LNCaP clone FGC (cell line): ENCODE data around the gene PTPRT.

Experiments
- DNase-seq: peaks from one replicate; pipeline ENCODE4 v3.0.0-alpha.2; 2011; ENCODE audit warnings: low read depth
- H3K4me3 ChIP-seq: 2 replicates; pipeline ENCODE4 v1.5.1; 2011; ENCODE audit warnings: mild to moderate bottlenecking, low read depth, low read length, control low read depth
- TF ChIP-seq, protein P1 (sequence below): IDR thresholded peaks from 2 replicates; pipeline ENCODE4 v1.5.1; 2012; ENCODE audit warnings: mild to moderate bottlenecking; ENCODE audit not compliant: control insufficient read depth, insufficient read depth; ENCODE audit errors: extremely low read depth

PTPRT gene

DNA sequence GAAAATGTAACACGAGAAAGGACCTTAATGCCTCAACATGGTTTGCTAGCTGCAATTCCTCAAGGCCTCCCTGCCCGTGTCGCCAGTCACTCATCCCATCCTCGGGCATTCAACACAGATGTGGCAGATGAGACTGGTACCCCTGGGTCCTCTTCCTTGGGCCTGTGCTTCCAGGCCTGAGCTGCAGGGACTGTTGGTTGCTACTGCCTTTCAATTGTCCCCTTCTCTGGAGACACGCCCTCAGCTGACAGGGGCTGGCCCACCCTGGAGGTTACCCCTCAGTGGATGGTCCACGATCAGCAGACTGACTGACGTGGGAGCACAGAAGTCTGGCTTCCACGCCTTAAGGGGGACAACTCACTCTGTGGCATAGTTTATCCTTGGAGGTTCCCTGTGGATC, 1076.5 kb downstream of the PTPRT start:
- TF ChIP-seq, protein P1, sequence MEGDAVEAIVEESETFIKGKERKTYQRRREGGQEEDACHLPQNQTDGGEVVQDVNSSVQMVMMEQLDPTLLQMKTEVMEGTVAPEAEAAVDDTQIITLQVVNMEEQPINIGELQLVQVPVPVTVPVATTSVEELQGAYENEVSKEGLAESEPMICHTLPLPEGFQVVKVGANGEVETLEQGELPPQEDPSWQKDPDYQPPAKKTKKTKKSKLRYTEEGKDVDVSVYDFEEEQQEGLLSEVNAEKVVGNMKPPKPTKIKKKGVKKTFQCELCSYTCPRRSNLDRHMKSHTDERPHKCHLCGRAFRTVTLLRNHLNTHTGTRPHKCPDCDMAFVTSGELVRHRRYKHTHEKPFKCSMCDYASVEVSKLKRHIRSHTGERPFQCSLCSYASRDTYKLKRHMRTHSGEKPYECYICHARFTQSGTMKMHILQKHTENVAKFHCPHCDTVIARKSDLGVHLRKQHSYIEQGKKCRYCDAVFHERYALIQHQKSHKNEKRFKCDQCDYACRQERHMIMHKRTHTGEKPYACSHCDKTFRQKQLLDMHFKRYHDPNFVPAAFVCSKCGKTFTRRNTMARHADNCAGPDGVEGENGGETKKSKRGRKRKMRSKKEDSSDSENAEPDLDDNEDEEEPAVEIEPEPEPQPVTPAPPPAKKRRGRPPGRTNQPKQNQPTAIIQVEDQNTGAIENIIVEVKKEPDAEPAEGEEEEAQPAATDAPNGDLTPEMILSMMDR, result no peak
- DNase-seq, result no peak
- H3K4me3 ChIP-seq, result no peak overlapping the region

- TF ChIP-seq, protein P1, result no peak
- no peak overlapping the region for H3K4me3 ChIP-seq
- no peak for DNase-seq
Observed at GRCh38 chr20:42112161-42112560, 1077.5 kb downstream of the PTPRT start.

- H3K4me3 ChIP-seq, result no peak overlapping the region
- DNase-seq, result no peak
- TF ChIP-seq, protein P1, result no peak
Observed at GRCh38 chr20:42111349-42111748, 1078.4 kb downstream of the PTPRT start.

DNA sequence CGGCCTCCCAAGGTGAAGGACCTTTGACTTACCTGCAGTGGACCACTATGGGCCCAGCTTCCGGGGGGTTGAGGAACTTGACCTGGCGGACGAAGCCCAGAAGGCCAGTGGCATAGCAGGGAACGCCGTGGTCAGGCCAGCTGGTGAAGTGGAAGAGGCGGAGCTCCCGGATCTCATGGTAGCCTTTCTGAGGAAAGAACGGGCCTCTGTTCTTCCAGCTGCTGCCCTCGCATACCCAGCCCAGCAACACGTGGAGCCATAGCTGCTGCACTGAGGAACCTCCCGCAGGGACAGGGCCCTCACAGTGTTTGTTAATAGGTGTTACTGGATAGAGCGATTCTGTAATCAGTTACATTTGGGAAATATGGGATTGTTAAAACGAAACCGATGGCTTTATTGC, 1079.4 kb downstream of the PTPRT start:
- TF ChIP-seq, protein P1, result no peak

GRCh38 chr20:42102000-42102399, 1087.7 kb downstream of the PTPRT start:
- no peak overlapping the region for H3K4me3 ChIP-seq
- DNase-seq, result no peak
- TF ChIP-seq, protein P1, result no peak

More for the DNA sequence above, 1079.4 kb downstream of the PTPRT start:
- H3K4me3 ChIP-seq, result no peak overlapping the region
- DNase-seq, result no peak

- DNase-seq, result no peak
- TF ChIP-seq, protein P1, result no peak
- H3K4me3 ChIP-seq, result no peak overlapping the region
Observed at GRCh38 chr20:42100137-42100704, 1089.5 kb downstream of the PTPRT start.

GRCh38 chr20:42099101-42099500, 1090.6 kb downstream of the PTPRT start:
- DNase-seq, result no peak
- TF ChIP-seq, protein P1, result no peak
- no peak overlapping the region for H3K4me3 ChIP-seq
